ENCODE results near the gene SPATA16.

The SPATA16 gene

DNA sequence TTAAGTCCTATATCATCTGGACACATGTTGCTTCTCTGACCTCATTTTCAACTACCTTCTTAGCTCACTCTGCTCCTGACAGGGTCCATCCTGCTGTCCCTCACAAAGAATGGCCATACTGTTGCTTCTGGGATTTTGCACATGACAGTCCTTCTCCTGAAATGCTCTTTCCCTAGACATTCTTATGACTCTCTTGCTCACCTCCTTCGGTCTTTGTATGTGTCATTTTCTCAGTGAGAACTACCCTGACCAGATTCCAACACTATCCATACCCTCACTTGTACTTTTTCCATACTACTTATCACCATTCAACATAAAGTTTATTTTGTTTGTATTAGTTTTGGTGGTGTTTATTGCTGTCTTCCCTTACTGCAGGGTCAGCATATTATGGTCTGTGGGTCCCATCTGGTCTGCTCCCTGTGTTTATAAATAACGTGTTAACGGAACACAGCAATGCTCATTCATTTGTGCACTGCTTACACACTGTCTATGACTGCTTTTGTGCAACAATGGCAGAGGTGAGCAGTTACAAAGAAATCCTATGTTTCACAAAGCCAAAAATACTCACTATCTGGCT lies 159.5 kb downstream of the SPATA16 start:
- Histone ChIP-seq H3K9me3 (ENCODE audit: insufficient read depth, low read depth, low read length) (no peaks in the 10 kb centered on the region), H3K9me2 (replicated peaks; ENCODE audit: low read depth, low read length) (no peaks in the 10 kb centered on the region), H3K36me3 (ENCODE audit: insufficient read depth, low read length) (no peaks in the 10 kb centered on the region), H2AFZ (ENCODE audit: low read length) (no peak overlapping the region), H3K4me1 (ENCODE audit: insufficient read depth, low read length, poor library complexity, severe bottlenecking) (no peaks in the 10 kb centered on the region), H3K4me3 (ENCODE audit: low read length, poor library complexity, severe bottlenecking) (no peak overlapping the region), H3K9ac (ENCODE audit: low read depth, low read length, poor library complexity, severe bottlenecking) (no peak overlapping the region), H3K4me2 (ENCODE audit: low read depth, low read length, poor library complexity, severe bottlenecking) (no peak overlapping the region), H4K20me1 (ENCODE audit: insufficient read depth, low read length, poor library complexity, severe bottlenecking) (no peaks in the 10 kb centered on the region), H3F3A (ENCODE audit: low read depth) (no peaks in the 10 kb centered on the region), H3K79me2 (ENCODE audit: insufficient read depth, low read length) (no peaks in the 10 kb centered on the region), H3K27me3 (ENCODE audit: insufficient read depth, low read length, poor library complexity, severe bottlenecking) (no peaks in the 10 kb centered on the region)
- no peak for TF ChIP-seq EZH2phosphoT487 (IDR thresholded peaks at IDR 0.05; ENCODE audit: borderline replicate concordance)
- TF ChIP-seq CTCF (conservative IDR thresholded peaks at IDR 0.05; ENCODE audit: low read length) = no peak

- H3K27me3 ChIP-seq (ENCODE audit: insufficient read depth, low read length, poor library complexity, severe bottlenecking) = no peaks in the 10 kb centered on the region
- no peaks in the 10 kb centered on the region for H4K20me1 ChIP-seq (ENCODE audit: insufficient read depth, low read length, poor library complexity, severe bottlenecking)
- H3K36me3 ChIP-seq (ENCODE audit: insufficient read depth, low read length) = no peaks in the 10 kb centered on the region
- no peak overlapping the region for H3K4me3 ChIP-seq (ENCODE audit: low read length, poor library complexity, severe bottlenecking)
- TF ChIP-seq EZH2phosphoT487 (IDR thresholded peaks at IDR 0.05; ENCODE audit: borderline replicate concordance) = no peak
- no peak for TF ChIP-seq CTCF (conservative IDR thresholded peaks at IDR 0.05; ENCODE audit: low read length)
- no peak overlapping the region for H3K4me2 ChIP-seq (ENCODE audit: low read depth, low read length, poor library complexity, severe bottlenecking)
- no peaks in the 10 kb centered on the region for H3K9me3 ChIP-seq (ENCODE audit: insufficient read depth, low read depth, low read length)
- H3K9me2 ChIP-seq (replicated peaks; ENCODE audit: low read depth, low read length) = no peaks in the 10 kb centered on the region
- H3K9ac ChIP-seq (ENCODE audit: low read depth, low read length, poor library complexity, severe bottlenecking) = no peak overlapping the region
- H3F3A ChIP-seq (ENCODE audit: low read depth) = no peaks in the 10 kb centered on the region
- no peaks in the 10 kb centered on the region for H3K79me2 ChIP-seq (ENCODE audit: insufficient read depth, low read length)
- H2AFZ ChIP-seq (ENCODE audit: low read length) = no peak overlapping the region
- no peaks in the 10 kb centered on the region for H3K4me1 ChIP-seq (ENCODE audit: insufficient read depth, low read length, poor library complexity, severe bottlenecking)
These were observed 160.2 kb downstream of the SPATA16 start for GRCh38 chr3:172980849-172981248.

DNA sequence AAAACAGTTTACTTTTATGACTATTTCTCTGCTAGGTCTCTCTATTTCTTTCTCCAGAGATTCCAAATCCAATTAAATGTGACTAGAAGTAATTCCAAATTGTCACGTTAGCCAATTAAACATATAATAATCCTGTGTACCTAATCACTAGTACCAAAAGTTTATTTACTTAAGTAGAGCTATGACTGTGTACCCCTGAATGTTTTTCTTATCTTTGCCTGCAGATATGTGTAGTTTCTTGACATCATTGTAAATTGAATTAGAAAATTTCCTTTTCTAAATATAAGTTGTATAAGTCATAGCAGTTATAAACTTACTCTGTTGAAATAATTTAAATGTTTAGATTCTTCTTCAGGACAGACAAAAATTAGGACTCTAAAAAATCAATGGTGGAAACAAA lies 163.3 kb downstream of the SPATA16 start:
- no peak for TF ChIP-seq CTCF (conservative IDR thresholded peaks at IDR 0.05; ENCODE audit: low read length)
- TF ChIP-seq EZH2phosphoT487 (IDR thresholded peaks at IDR 0.05; ENCODE audit: borderline replicate concordance) = no peak
- H3K4me3 ChIP-seq (ENCODE audit: low read length, poor library complexity, severe bottlenecking) = no peak overlapping the region
- no peaks in the 10 kb centered on the region for H3K79me2 ChIP-seq (ENCODE audit: insufficient read depth, low read length)
- H3K9me2 ChIP-seq (replicated peaks; ENCODE audit: low read depth, low read length) = no peaks in the 10 kb centered on the region
- no peaks in the 10 kb centered on the region for H3K27me3 ChIP-seq (ENCODE audit: insufficient read depth, low read length, poor library complexity, severe bottlenecking)
- H3K4me2 ChIP-seq (ENCODE audit: low read depth, low read length, poor library complexity, severe bottlenecking) = no peak overlapping the region
- H3K36me3 ChIP-seq (ENCODE audit: insufficient read depth, low read length) = no peaks in the 10 kb centered on the region
- no peak overlapping the region for H2AFZ ChIP-seq (ENCODE audit: low read length)
- no peaks in the 10 kb centered on the region for H3K9me3 ChIP-seq (ENCODE audit: insufficient read depth, low read depth, low read length)
- H3K9ac ChIP-seq (ENCODE audit: low read depth, low read length, poor library complexity, severe bottlenecking) = no peak overlapping the region
- H3K4me1 ChIP-seq (ENCODE audit: insufficient read depth, low read length, poor library complexity, severe bottlenecking) = peaks cover 12% of the 10 kb centered on the region
- no peaks in the 10 kb centered on the region for H3F3A ChIP-seq (ENCODE audit: low read depth)
- no peaks in the 10 kb centered on the region for H4K20me1 ChIP-seq (ENCODE audit: insufficient read depth, low read length, poor library complexity, severe bottlenecking)

Data from Loucy (cell line).